Caco-2 (cell line): Measurements from ENCODE around the gene CNTNAP5. TPM values are rescaled to one million over a fixed set of nuclear protein-coding genes. Genes with fewer than 3 reads are reported as not detected.

Experiments used
- BruUV-seq: library from RNA; stranded (reverse); fragments of 400-500 nt; replicated peaks from 2 replicates; lab custom pipeline; 2021; lab: Mats Ljungman, UMichigan
- CTCF ChIA-PET: fragments of 300-600 bp; sonication (Branson Sonifier 250); formaldehyde crosslinking; loops from one replicate; lab custom pipeline; 2022; ENCODE audit warnings: antibody characterized with exemption; lab: Charles Lee
- POLR2A ChIA-PET: fragments of 300-600 bp; sonication (Branson Sonifier 250); formaldehyde crosslinking; loops from one replicate; lab custom pipeline; 2022; ENCODE audit warnings: antibody characterized with exemption; lab: Charles Lee
- DNase-seq, 2 experiments: peaks; one replicate each; pipeline versions ENCODE4 v3.0.0 to v3.0.0-alpha.2; 2020 to 2022
- H3K27me3 ChIP-seq: replicated peaks from 2 replicates; pipeline ENCODE4 v1.6.0; 2011; ENCODE audit warnings: low read length; ENCODE audit not compliant: control insufficient read depth, insufficient read depth
- H3K36me3 ChIP-seq: 2 replicates; pipeline ENCODE4 v1.5.1; 2011; ENCODE audit warnings: low read length; ENCODE audit not compliant: control insufficient read depth, insufficient read depth
- H3K4me1 ChIP-seq: fragments of 250-450 bp; sonication (Bioruptor Pico); 2 replicates; pipeline ENCODE4 v1.5.1; 2020; ENCODE audit warnings: mild to moderate bottlenecking
- H3K4me3 ChIP-seq: 2 replicates; pipeline ENCODE4 v1.5.1; 2011; ENCODE audit warnings: low read depth, mild to moderate bottlenecking, control low read depth, low read length
- H3K9me3 ChIP-seq: fragments of 250-450 bp; sonication (Bioruptor Pico); 2 replicates; pipeline ENCODE4 v1.5.1; 2020; ENCODE audit warnings: mild to moderate bottlenecking, moderate library complexity
- H3K27ac Mint-ChIP-seq: one replicate; pipeline ENCODE4 v1.8.0; 2022; ENCODE audit warnings: mixed read lengths; ENCODE audit not compliant: unreplicated experiment
- H3K27me3 Mint-ChIP-seq: one replicate; pipeline ENCODE4 v1.8.0; 2022; ENCODE audit warnings: mixed read lengths; ENCODE audit not compliant: insufficient read depth, unreplicated experiment
- H3K36me3 Mint-ChIP-seq: one replicate; pipeline ENCODE4 v1.8.0; 2022; ENCODE audit warnings: mild to moderate bottlenecking, mixed read lengths; ENCODE audit not compliant: insufficient read depth, unreplicated experiment
- H3K4me1 Mint-ChIP-seq: one replicate; pipeline ENCODE4 v1.8.0; 2022; ENCODE audit warnings: low read depth, mixed read lengths; ENCODE audit not compliant: unreplicated experiment
- H3K4me3 Mint-ChIP-seq: one replicate; pipeline ENCODE4 v1.8.0; 2022; ENCODE audit warnings: mild to moderate bottlenecking, moderate library complexity, mixed read lengths; ENCODE audit not compliant: unreplicated experiment
- H3K9me3 Mint-ChIP-seq: one replicate; pipeline ENCODE4 v1.8.0; 2022; ENCODE audit warnings: mixed read lengths; ENCODE audit not compliant: unreplicated experiment
- CTCF ChIP-seq, 2 experiments: fragments of 200-600 bp in 1 of 2; IDR thresholded peaks; 1 replicate in 1 of 2; 2 replicates in 1 of 2; pipeline versions ENCODE4 v1.5.1 to v1.8.0; 2011 to 2022; ENCODE audit warnings: antibody characterized with exemption in 1 of 2, control low read depth in 1 of 2, inconsistent platforms in 1 of 2, low read depth in 1 of 2, low read length in 1 of 2, mild to moderate bottlenecking in 1 of 2, moderate library complexity in 1 of 2; ENCODE audit not compliant: insufficient read depth in 1 of 2, severe bottlenecking in 1 of 2, unreplicated experiment in 1 of 2
- intact Hi-C: fragments of 100-400 bp; cut with micrococcal nuclease; formaldehyde crosslinking; loops from one replicate; pipeline ENCODE4 v1.10.0; 2022; ENCODE audit not compliant: unreplicated experiment
- total RNA-seq: library from RNA; stranded (reverse); gene quantifications from 2 replicates; pipeline ENCODE4 v1.2.3, GENCODE V29; 2022

CNTNAP5 gene
- total RNA-seq, 1 experiment from 2014 or later: 0.14 TPM

DNA sequence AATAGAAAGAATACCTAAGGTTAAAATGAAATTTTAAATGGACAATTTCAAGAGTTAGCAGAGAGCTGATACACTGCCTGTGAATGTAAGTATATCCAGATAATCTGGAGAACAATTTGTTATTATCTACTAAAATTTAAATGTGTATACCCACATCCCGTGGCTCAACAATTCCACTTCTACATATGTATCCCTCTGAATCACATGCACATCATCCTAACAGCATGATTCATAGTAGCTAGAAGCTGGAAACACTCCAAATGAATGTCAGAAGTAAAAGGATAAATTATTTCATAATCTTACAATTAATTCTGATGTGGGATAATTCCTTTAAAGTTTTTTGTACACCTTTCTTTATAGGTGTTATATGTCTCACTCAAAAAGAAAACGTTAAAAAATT, 87.9 kb downstream of the CNTNAP5 start:
- intact Hi-C loops: no loop called here
- DNase-seq: no peak
- no peaks in the 10 kb centered on the region for H3K9me3 ChIP-seq
- H3K36me3 Mint-ChIP-seq: no peaks in the 10 kb centered on the region
- H3K27me3 Mint-ChIP-seq: peaks cover 3% of the 10 kb centered on the region
- H3K4me1 ChIP-seq: no peaks in the 10 kb centered on the region
- no TSS peak for BruUV-seq
- no peak overlapping the region for H3K4me3 Mint-ChIP-seq
- ChIA-PET POLR2A (no interaction called here), CTCF (no interaction called here)
- no peak overlapping the region for H3K27ac Mint-ChIP-seq
- no peaks in the 10 kb centered on the region for H3K36me3 ChIP-seq
- no peaks in the 10 kb centered on the region for H3K27me3 ChIP-seq
- no peak overlapping the region for H3K4me3 ChIP-seq
- H3K9me3 Mint-ChIP-seq: no peaks in the 10 kb centered on the region
- TF ChIP-seq CTCF (IDR thresholded peaks at IDR 0.05; ENCODE audit: insufficient read depth in 1 of 2, low read depth in 1 of 2, low read length in 1 of 2, severe bottlenecking in 1 of 2, unreplicated experiment in 1 of 2): no peak
- no peaks in the 10 kb centered on the region for H3K4me1 Mint-ChIP-seq

- Histone ChIP-seq H3K9me3 (no peaks in the 10 kb centered on the region), H3K27me3 (no peaks in the 10 kb centered on the region), H3K4me1 (no peaks in the 10 kb centered on the region), H3K36me3 (no peaks in the 10 kb centered on the region), H3K4me3 (no peak overlapping the region)
- CTCF ChIA-PET: no interaction called here
- Mint-ChIP-seq H3K4me1 (no peaks in the 10 kb centered on the region), H3K9me3 (peaks cover 10% of the 10 kb centered on the region), H3K27ac (no peak overlapping the region), H3K4me3 (no peak overlapping the region), H3K36me3 (no peaks in the 10 kb centered on the region), H3K27me3 (peaks cover 6% of the 10 kb centered on the region)
- POLR2A ChIA-PET: no interaction called here
- BruUV-seq: no TSS peak
- no peak for DNase-seq
- no peak for TF ChIP-seq CTCF (IDR thresholded peaks at IDR 0.05; ENCODE audit: insufficient read depth in 1 of 2, low read depth in 1 of 2, low read length in 1 of 2, severe bottlenecking in 1 of 2, unreplicated experiment in 1 of 2)
- intact Hi-C loops: no loop called here
Measured at GRCh38 chr2:124120246-124120645, 95.2 kb downstream of the CNTNAP5 start.

GRCh38 chr2:124121106-124121505, 96.0 kb downstream of the CNTNAP5 start:
- no peak overlapping the region for H3K4me3 Mint-ChIP-seq
- no peak for TF ChIP-seq CTCF (IDR thresholded peaks at IDR 0.05; ENCODE audit: insufficient read depth in 1 of 2, low read depth in 1 of 2, low read length in 1 of 2, severe bottlenecking in 1 of 2, unreplicated experiment in 1 of 2)
- Histone ChIP-seq H3K4me3 (no peak overlapping the region), H3K27me3 (no peaks in the 10 kb centered on the region), H3K4me1 (no peaks in the 10 kb centered on the region), H3K36me3 (no peaks in the 10 kb centered on the region), H3K9me3 (no peaks in the 10 kb centered on the region)
- ChIA-PET POLR2A (no interaction called here), CTCF (no interaction called here)
- H3K9me3 Mint-ChIP-seq: peaks cover 10% of the 10 kb centered on the region
- no peak for DNase-seq
- no TSS peak for BruUV-seq
- H3K27me3 Mint-ChIP-seq: peaks cover 4% of the 10 kb centered on the region
- H3K36me3 Mint-ChIP-seq: no peaks in the 10 kb centered on the region
- intact Hi-C loops: no loop called here
- no peaks in the 10 kb centered on the region for H3K4me1 Mint-ChIP-seq
- H3K27ac Mint-ChIP-seq: no peak overlapping the region
